Right lobe of liver (tissue), 6 donors: Measurements from ENCODE around the gene MEGF9. TPM values are rescaled to one million over a fixed set of nuclear protein-coding genes. Genes with fewer than 3 reads are reported as not detected.
A peak's percentile ranks its signal among the peaks of the same experiment; 100 is the strongest.
"Not testable (repeated sequence)": the region's sequence is repeated elsewhere in the genome, so short reads cannot be mapped to it uniquely, and the experiment has no call there.

Source experiments
- ATAC-seq, 4 donors: fragments of 200-7000 bp; cut with Tn5 transposase; one replicate each; pipeline ENCODE4 v1.9.1; 2020; ENCODE audit warnings: mild to moderate bottlenecking in 4 of 4, moderate library complexity in 4 of 4
- DNase-seq, 3 donors: peaks; one replicate each; pipeline ENCODE4 v3.0.0-alpha.2; 2020
- H3K27ac ChIP-seq, 3 donors: fragments of 200-600 bp; one replicate each; pipeline ENCODE4 v1.8.0; 2022
- H3K27me3 ChIP-seq, 2 donors: fragments of 200-600 bp; one replicate each; pipeline ENCODE4 v1.8.0; 2022
- H3K36me3 ChIP-seq, 4 donors: fragments of 200-600 bp; sonication (generic) in 1 of 4; one replicate each; pipeline versions ENCODE4 v1.5.1 to v1.8.0; 2017 to 2022; ENCODE audit warnings: control low read depth in 1 of 4
- H3K4me1 ChIP-seq, 4 donors: fragments of 200-600 bp; sonication (generic) in 1 of 4; one replicate each; pipeline versions ENCODE4 v1.5.1 to v1.8.0; 2017 to 2022; ENCODE audit warnings: control low read depth in 1 of 4
- H3K4me3 ChIP-seq, 3 donors: fragments of 200-600 bp; one replicate each; pipeline ENCODE4 v1.8.0; 2022
- H3K9me3 ChIP-seq, 4 donors: fragments of 200-600 bp; sonication (generic) in 1 of 4; one replicate each; pipeline versions ENCODE4 v1.5.1 to v1.8.0; 2017 to 2022; ENCODE audit warnings: control low read depth in 1 of 4
- POLR2A ChIP-seq: fragments of 450-650 bp; IDR thresholded peaks from one replicate; pipeline ENCODE4 v1.6.1; 2017; ENCODE audit warnings: antibody characterized with exemption, mild to moderate bottlenecking
- WGBS: methylation state at CpG from one replicate; pipeline ENCODE4 v1.1.6; 2018; ENCODE audit warnings: low coverage, low lambda C conversion rate; ENCODE audit not compliant: insufficient coverage; ENCODE audit errors: missing lambda C conversion rate; 5-methylcytosine and 5-hydroxymethylcytosine counted together
- intact Hi-C, 2 donors: fragments of 100-400 bp; cut with DNase I; formaldehyde crosslinking; loops; one replicate each; pipeline versions ENCODE4 v1.11.2 to v1.14.1; 2022
- total RNA-seq, 6 experiments: library from RNA; depleted of rRNA in 2 of 6; stranded (reverse); fragments of >200 nt in 2 of 6; fragmentation: NEBNext Ultra II Directional in 3 of 6; extraction: Animal tissue kit (Norgen Biotek cat#: 25700) in 3 of 6; gene quantifications; one replicate each; pipeline versions ENCODE4 v1.1.0 to v1.2.4, GENCODE V29; 2016 to 2023
- TF ChIP-seq, protein P1 (sequence below), 4 donors: fragments of 200-600 bp in 3 of 4; fragments of 450-650 bp in 1 of 4; IDR thresholded peaks; one replicate each; pipeline versions ENCODE4 v1.5.1 to v1.8.0; 2016 to 2022; ENCODE audit warnings: antibody characterized with exemption in 4 of 4, mild to moderate bottlenecking in 2 of 4
- donor health status: DM: no; HTN: yes; CAD: no.
- donor health status: DM: no; HTN: no; CAD: no.
- donor health status: DM: no; HTN: no; CAD: no.
- donor health status: DM: no; HTN: yes; CAD: no.
- donor health status: DM: no; HTN: yes; CAD: no.

Gene MEGF9
- total RNA-seq, 6 experiments from 2014 or later = 26.8 to 49.0 (median 38.2) TPM

GRCh38 chr9:120559546-120559945 is 154.7 kb downstream of the MEGF9 start:
- no peak for ATAC-seq
- peaks cover 0 to 12% (median 0%) of the 10 kb centered on the region in 4 donors for H3K4me1 ChIP-seq
- no peak for DNase-seq
- H3K27ac ChIP-seq = no peak overlapping the region
- no peak overlapping the region for H3K4me3 ChIP-seq
- H3K36me3 ChIP-seq = no peaks in the 10 kb centered on the region
- no peaks in the 10 kb centered on the region for H3K27me3 ChIP-seq
- no peaks in the 10 kb centered on the region for H3K9me3 ChIP-seq
- 100% methylated on average over 1 of the region's 1 CpG for WGBS
- intact Hi-C loops = no loop called here
- TF ChIP-seq, protein P1, sequence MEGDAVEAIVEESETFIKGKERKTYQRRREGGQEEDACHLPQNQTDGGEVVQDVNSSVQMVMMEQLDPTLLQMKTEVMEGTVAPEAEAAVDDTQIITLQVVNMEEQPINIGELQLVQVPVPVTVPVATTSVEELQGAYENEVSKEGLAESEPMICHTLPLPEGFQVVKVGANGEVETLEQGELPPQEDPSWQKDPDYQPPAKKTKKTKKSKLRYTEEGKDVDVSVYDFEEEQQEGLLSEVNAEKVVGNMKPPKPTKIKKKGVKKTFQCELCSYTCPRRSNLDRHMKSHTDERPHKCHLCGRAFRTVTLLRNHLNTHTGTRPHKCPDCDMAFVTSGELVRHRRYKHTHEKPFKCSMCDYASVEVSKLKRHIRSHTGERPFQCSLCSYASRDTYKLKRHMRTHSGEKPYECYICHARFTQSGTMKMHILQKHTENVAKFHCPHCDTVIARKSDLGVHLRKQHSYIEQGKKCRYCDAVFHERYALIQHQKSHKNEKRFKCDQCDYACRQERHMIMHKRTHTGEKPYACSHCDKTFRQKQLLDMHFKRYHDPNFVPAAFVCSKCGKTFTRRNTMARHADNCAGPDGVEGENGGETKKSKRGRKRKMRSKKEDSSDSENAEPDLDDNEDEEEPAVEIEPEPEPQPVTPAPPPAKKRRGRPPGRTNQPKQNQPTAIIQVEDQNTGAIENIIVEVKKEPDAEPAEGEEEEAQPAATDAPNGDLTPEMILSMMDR (IDR thresholded peaks at IDR 0.05) = no peak

DNA sequence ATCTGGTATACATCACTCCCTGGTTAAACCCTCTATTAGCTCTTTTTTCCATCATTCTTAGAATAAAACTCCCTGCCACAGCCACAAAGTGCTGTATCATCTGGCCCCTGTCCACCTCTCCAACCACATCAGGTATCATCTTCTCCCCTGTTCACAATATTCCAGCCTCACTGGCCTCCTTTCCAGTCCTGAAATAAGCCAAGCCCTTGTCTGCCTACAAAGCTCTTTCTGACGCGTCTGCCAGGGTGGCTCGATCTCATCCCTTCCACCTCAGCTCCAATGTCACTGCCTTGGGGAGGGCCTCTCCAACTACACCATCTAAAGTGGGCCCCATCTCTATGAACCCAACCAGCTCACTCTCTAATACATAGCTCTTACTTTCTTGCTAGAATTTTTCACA is 155.8 kb downstream of the MEGF9 start:
- no peak for ATAC-seq
- DNase-seq = no peak
- no peak overlapping the region for H3K4me3 ChIP-seq
- WGBS = 96% methylated on average over 3 of the region's 3 CpGs
- intact Hi-C loops = no loop called here
- H3K36me3 ChIP-seq = no peaks in the 10 kb centered on the region
- no peak for TF ChIP-seq POLR2A
- H3K27me3 ChIP-seq = no peaks in the 10 kb centered on the region
- H3K27ac ChIP-seq = no peak overlapping the region
- no peaks in the 10 kb centered on the region for H3K9me3 ChIP-seq
- peaks cover 0 to 12% (median 0%) of the 10 kb centered on the region in 4 donors for H3K4me1 ChIP-seq

GRCh38 chr9:120557205-120557604 is 157.1 kb downstream of the MEGF9 start:
- Histone ChIP-seq H3K9me3 (no peaks in the 10 kb centered on the region), H3K36me3 (no peaks in the 10 kb centered on the region), H3K4me3 (no peak overlapping the region), H3K27ac (no peak overlapping the region), H3K4me1 (peaks cover 0 to 12% (median 0%) of the 10 kb centered on the region in 4 donors), H3K27me3 (no peaks in the 10 kb centered on the region)
- DNase-seq = peak in 1 of 3 donors; percentile 54
- ATAC-seq = peak; percentile 70 to 91 (median 84)
- intact Hi-C loops = no loop called here
- WGBS = 42% methylated on average over 1 of the region's 2 CpGs
- no peak for TF ChIP-seq POLR2A

- no peak for TF ChIP-seq POLR2A
- TF ChIP-seq, protein P1 (IDR thresholded peaks at IDR 0.05) = no peak
- no peaks in the 10 kb centered on the region for H3K9me3 ChIP-seq
- H3K4me1 ChIP-seq = peaks cover 0 to 12% (median 0%) of the 10 kb centered on the region in 4 donors
- DNase-seq (no peak), ATAC-seq (no peak)
- intact Hi-C loops = no loop called here
- H3K27me3 ChIP-seq = no peaks in the 10 kb centered on the region
- no peak overlapping the region for H3K4me3 ChIP-seq
- H3K36me3 ChIP-seq = no peaks in the 10 kb centered on the region
- no peak overlapping the region for H3K27ac ChIP-seq
- WGBS = 78% methylated on average over 3 of the region's 3 CpGs
Measured at GRCh38 chr9:120556775-120557174, 157.5 kb downstream of the MEGF9 start.

- 71% methylated on average over 4 of the region's 4 CpGs for WGBS
- Histone ChIP-seq H3K9me3 (no peaks in the 10 kb centered on the region), H3K4me3 (no peak overlapping the region), H3K36me3 (no peaks in the 10 kb centered on the region), H3K27me3 (no peaks in the 10 kb centered on the region), H3K4me1 (peaks cover 0 to 20% (median 3%) of the 10 kb centered on the region in 4 donors), H3K27ac (no peak overlapping the region)
- intact Hi-C loops = no loop called here
- TF ChIP-seq, protein P1 (IDR thresholded peaks at IDR 0.05) = no peak
- no peak for TF ChIP-seq POLR2A
- ATAC-seq = peak in 1 of 4 donors; percentile 17
- DNase-seq = no peak
Measured at GRCh38 chr9:120555839-120556238, 158.4 kb downstream of the MEGF9 start.

DNA sequence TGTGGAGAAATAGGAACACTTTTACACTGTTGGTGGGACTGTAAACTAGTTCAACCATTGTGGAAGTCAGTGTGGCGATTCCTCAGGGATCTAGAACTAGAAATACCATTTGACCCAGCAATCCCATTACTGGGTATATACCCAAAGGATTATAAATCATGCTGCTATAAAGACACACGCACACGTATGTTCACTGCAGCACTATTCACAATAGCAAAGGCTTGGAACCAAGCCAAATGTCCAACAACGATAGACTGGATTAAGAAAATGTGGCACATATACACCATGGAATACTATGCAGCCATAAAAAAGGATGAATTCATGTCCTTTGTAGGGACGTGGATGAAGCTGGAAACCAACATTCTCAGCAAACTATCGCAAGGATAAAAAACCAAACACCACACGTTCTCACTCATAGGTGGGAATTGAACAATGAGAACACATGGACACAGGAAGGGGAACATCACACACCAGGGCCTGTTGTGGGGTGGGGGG is 162.0 kb downstream of the MEGF9 start:
- WGBS = 67% methylated on average over 4 of the region's 7 CpGs
- H3K4me3 ChIP-seq, DNase-seq, H3K9me3 ChIP-seq, intact Hi-C loops, H3K27ac ChIP-seq, ATAC-seq, H3K27me3 ChIP-seq: not testable (repeated sequence)
- Histone ChIP-seq H3K4me1 (peaks cover 0 to 14% (median 3%) of the 10 kb centered on the region in 4 donors), H3K36me3 (peaks cover 0 to 18% (median 2%) of the 10 kb centered on the region in 4 donors)

Other genes starting within 250 kb of the MEGF9 start
- 10 to 100 TPM; 25.9 to 61.6 (median 34.7) TPM for gene CDK5RAP2, start 134.3 kb downstream of the MEGF9 start, total RNA-seq
- 10 to 100 TPM; 26.5 to 42.5 (median 35.6) TPM for gene FBXW2, start 78.9 kb upstream of the MEGF9 start, total RNA-seq
- gene PSMD5, start 128.5 kb upstream of the MEGF9 start, total RNA-seq = 10 to 100 TPM; 14.1 to 29.2 (median 21.5) TPM
- gene PHF19, start 162.7 kb upstream of the MEGF9 start, total RNA-seq = 1 to 10 TPM; 2.2 to 8.0 (median 5.2) TPM
- 1 to 10 TPM in 5 of 6 experiments, under 1 TPM in 1; 0.99 to 2.5 (median 2.1) TPM for gene TRAF1, start 212.3 kb upstream of the MEGF9 start, total RNA-seq